HCT116 (cell line): Measurements from ENCODE around the gene ADARB1. TPM values are rescaled to one million over a fixed set of nuclear protein-coding genes. Genes with fewer than 3 reads are reported as not detected.

ENCODE experiments used
- ATAC-seq: fragments of 200-7000 bp; cut with Tn5 transposase; 2 replicates; pipeline ENCODE4 v1.9.1; 2020; ENCODE audit warnings: mild to moderate bottlenecking, moderate library complexity
- BruUV-seq: library from RNA; stranded (reverse); fragments of 400-500 nt; replicated peaks from 2 replicates; lab custom pipeline; 2021; lab: Mats Ljungman, UMichigan
- CTCF ChIA-PET: fragments of 300-600 bp; sonication (Branson Sonifier 250); formaldehyde crosslinking; loops from one replicate; lab custom pipeline; 2021; ENCODE audit warnings: antibody characterized with exemption; lab: Charles Lee
- POLR2A ChIA-PET: fragments of 300-600, 350-600 bp; sonication (Branson Sonifier 250); formaldehyde crosslinking; loops from one replicate; lab custom pipeline; 2021; ENCODE audit warnings: antibody characterized with exemption; lab: Charles Lee
- RAD21 ChIA-PET, 2 experiments: fragments of 300-600 bp; sonication (Branson Sonifier 250); formaldehyde crosslinking; loops; one replicate each; lab custom pipeline; 2023; ENCODE audit warnings: low total read pairs in 2 of 2; ENCODE audit not compliant: uncharacterized antibody in 2 of 2, unreplicated experiment in 2 of 2, low non-redundant PET in 1 of 2; lab: Charles Lee
- DNase-seq: peaks from one replicate; pipeline ENCODE4 v3.0.0-alpha.2; 2010; ENCODE audit warnings: low read depth, low spot score
- H2AFZ ChIP-seq: fragments of 200-600 bp; shearing (Covaris generic), sonication (generic); 2 replicates; pipeline ENCODE4 v1.6.1; 2017; ENCODE audit warnings: low read depth, mixed run types, mixed read lengths, antibody characterized with exemption, low read length; ENCODE audit not compliant: poor library complexity, severe bottlenecking
- H3K27ac ChIP-seq: 2 replicates; pipeline ENCODE4 v1.5.1; 2012; ENCODE audit warnings: low read depth, low read length
- H3K27me3 ChIP-seq: fragments of 200-600 bp; sonication (generic); 2 replicates; pipeline ENCODE4 v1.6.1; 2016; ENCODE audit warnings: mixed run types, low read length, mixed read lengths; ENCODE audit not compliant: insufficient read depth
- H3K36me3 ChIP-seq, 2 experiments: fragments of 200-500 bp in 1 of 2; fragments of 200-600 bp in 1 of 2; sonication (Bioruptor generic) in 1 of 2; sonication (generic) in 1 of 2; 2 replicates each; pipeline versions ENCODE4 v1.5.1 to v1.6.1; 2014 to 2016; ENCODE audit warnings: low read length in 2 of 2, inconsistent platforms in 1 of 2, mixed read lengths in 1 of 2, mixed run types in 1 of 2; ENCODE audit not compliant: insufficient read depth in 2 of 2, control insufficient read depth in 1 of 2
- H3K4me1 ChIP-seq, 2 experiments: fragments of 200-600 bp in 1 of 2; sonication (generic) in 1 of 2; 2 replicates each; pipeline versions ENCODE4 v1.5.1 to v1.6.1; 2012 to 2017; ENCODE audit warnings: low read length in 2 of 2, inconsistent platforms in 1 of 2, mild to moderate bottlenecking in 1 of 2, mixed read lengths in 1 of 2, mixed run types in 1 of 2, moderate library complexity in 1 of 2; ENCODE audit not compliant: insufficient read depth in 2 of 2, control insufficient read depth in 1 of 2
- H3K4me2 ChIP-seq: fragments of 200-600 bp; sonication (generic); 2 replicates; pipeline ENCODE4 v1.6.1; 2017; ENCODE audit warnings: mixed run types, low read length, mixed read lengths
- H3K4me3 ChIP-seq, 2 experiments: fragments of 200-600 bp in 1 of 2; sonication (generic) in 1 of 2; replicated peaks in 1 of 2; 2 replicates each; pipeline ENCODE4 v1.5.1; 2011 to 2016; ENCODE audit warnings: low read length in 2 of 2, control low read depth in 1 of 2, low read depth in 1 of 2, mild to moderate bottlenecking in 1 of 2, mixed read lengths in 1 of 2, mixed run types in 1 of 2
- H3K79me2 ChIP-seq: fragments of 200-600 bp; sonication (generic); 2 replicates; pipeline ENCODE4 v1.6.1; 2017; ENCODE audit warnings: mild to moderate bottlenecking, mixed run types, low read length, moderate library complexity, mixed read lengths; ENCODE audit not compliant: insufficient read depth
- H3K9ac ChIP-seq: fragments of 200-600 bp; sonication (generic); 2 replicates; pipeline ENCODE4 v1.6.1; 2016; ENCODE audit warnings: low read length, mixed read lengths
- H3K9me2 ChIP-seq: fragments of 200-600 bp; sonication (generic), shearing (Covaris generic); 2 replicates; pipeline ENCODE4 v1.6.1; 2017; ENCODE audit warnings: mixed run types, mild to moderate bottlenecking, moderate library complexity; ENCODE audit not compliant: insufficient read depth
- H3K9me3 ChIP-seq, 2 experiments: fragments of 200-500 bp in 1 of 2; fragments of 200-600 bp in 1 of 2; sonication (Bioruptor generic) in 1 of 2; sonication (generic) in 1 of 2; 2 replicates each; pipeline ENCODE4 v1.6.1; 2014 to 2017; ENCODE audit warnings: low read length in 2 of 2, mixed read lengths in 2 of 2, inconsistent platforms in 1 of 2, low read depth in 1 of 2, mild to moderate bottlenecking in 1 of 2, mixed run types in 1 of 2, moderate library complexity in 1 of 2; ENCODE audit not compliant: control insufficient read depth in 1 of 2, insufficient read depth in 1 of 2
- H4K20me1 ChIP-seq: fragments of 200-600 bp; sonication (generic), shearing (Covaris generic); 2 replicates; pipeline ENCODE4 v1.6.1; 2017; ENCODE audit warnings: mixed run types, mild to moderate bottlenecking, moderate library complexity; ENCODE audit not compliant: insufficient read depth
- ATF3 ChIP-seq: IDR thresholded peaks from 2 replicates; pipeline ENCODE4 v1.6.1; 2012
- CBX3 ChIP-seq: IDR thresholded peaks from 2 replicates; pipeline ENCODE4 v1.6.1; 2012; ENCODE audit warnings: low read depth
- CTCF ChIP-seq, 3 experiments: fragments of 200-600 bp in 1 of 3; sonication (generic) in 1 of 3; IDR thresholded peaks in 2 of 3; conservative IDR thresholded peaks in 1 of 3; 2 replicates each; pipeline ENCODE4 v1.5.1; 2012 to 2017; ENCODE audit warnings: low read depth in 2 of 3, low read length in 2 of 3, antibody characterized with exemption in 1 of 3, borderline replicate concordance in 1 of 3, control low read depth in 1 of 3, mild to moderate bottlenecking in 1 of 3, mixed read lengths in 1 of 3, mixed run types in 1 of 3, moderate library complexity in 1 of 3; ENCODE audit not compliant: insufficient read depth in 1 of 3
- EGR1 ChIP-seq: IDR thresholded peaks from 2 replicates; pipeline ENCODE4 v1.6.1; 2012; ENCODE audit warnings: low read depth
- ELF1 ChIP-seq: IDR thresholded peaks from 2 replicates; pipeline ENCODE4 v1.6.1; 2012; ENCODE audit warnings: low read depth, borderline replicate concordance
- FOSL1 ChIP-seq: IDR thresholded peaks from 2 replicates; pipeline ENCODE4 v1.6.1; 2012; ENCODE audit warnings: low read depth
- MAX ChIP-seq: IDR thresholded peaks from 2 replicates; pipeline ENCODE4 v1.6.1; 2012
- POLR2AphosphoS5 ChIP-seq: IDR thresholded peaks from 2 replicates; pipeline ENCODE4 v1.6.1; 2011; ENCODE audit warnings: mild to moderate bottlenecking, low read depth, low read length, moderate library complexity
- RAD21 ChIP-seq: IDR thresholded peaks from 2 replicates; pipeline ENCODE4 v1.6.1; 2012; ENCODE audit warnings: low read depth, mild to moderate bottlenecking
- REST ChIP-seq: IDR thresholded peaks from 2 replicates; pipeline ENCODE4 v1.6.1; 2012; ENCODE audit warnings: low read depth
- SIN3A ChIP-seq: IDR thresholded peaks from 2 replicates; pipeline ENCODE4 v1.6.1; 2012; ENCODE audit warnings: low read depth
- YY1 ChIP-seq: IDR thresholded peaks from 2 replicates; pipeline ENCODE4 v1.6.1; 2011; ENCODE audit warnings: low read length, low read depth, moderate library complexity, mild to moderate bottlenecking; ENCODE audit not compliant: insufficient replicate concordance; ENCODE audit errors: extremely low read depth
- ZNF274 ChIP-seq: fragments of 200-500 bp; sonication (Bioruptor generic); IDR thresholded peaks from 2 replicates; pipeline ENCODE4 v1.6.1; 2014; ENCODE audit warnings: mild to moderate bottlenecking, low read depth, low read length, inconsistent platforms
- intact Hi-C: fragments of 100-400 bp; cut with micrococcal nuclease; formaldehyde crosslinking; loops from 2 replicates; pipeline ENCODE4 v1.10.0; 2022
- total RNA-seq: library from RNA; stranded (reverse); gene quantifications from one replicate; pipeline ENCODE4 v1.2.1, GENCODE V29; 2021; ENCODE audit not compliant: unreplicated experiment

ADARB1 gene
- total RNA-seq, 1 experiment from 2014 or later = 13.5 TPM

GRCh38 chr21:45264146-45264911, 189.9 kb downstream of the ADARB1 start:
- CTCF ChIA-PET = no interaction called here
- POLR2A ChIA-PET = no interaction called here
- no peaks in the 10 kb centered on the region for H3K9me3 ChIP-seq

More at GRCh38 chr21:45264146-45264911, 189.9 kb downstream of the ADARB1 start:
- TF ChIP-seq YY1 (no peak), REST (no peak), POLR2AphosphoS5 (no peak), SIN3A (no peak), EGR1 (no peak), MAX (no peak), ATF3 (no peak), CTCF (IDR thresholded peaks at IDR 0.05 in 2 of 3, conservative IDR thresholded peaks at IDR 0.05 in 1 of 3; ENCODE audit: borderline replicate concordance in 1 of 3, insufficient read depth in 1 of 3, low read depth in 2 of 3, low read length in 2 of 3) (no peak), ZNF274 (no peak), ELF1 (no peak), FOSL1 (no peak), RAD21 (no peak), CBX3 (no peak)
- Histone ChIP-seq H3K4me3 (no peak overlapping the region), H2AFZ (no peak overlapping the region), H3K36me3 (peaks cover 4 to 9% of the 10 kb centered on the region in 2 experiments; a peak in 2 of 4 replicates), H3K27me3 (no peaks in the 10 kb centered on the region), H3K9ac (no peak overlapping the region), H3K4me1 (no peaks in the 10 kb centered on the region), H3K27ac (no peak overlapping the region), H3K79me2 (no peaks in the 10 kb centered on the region), H3K9me2 (no peaks in the 10 kb centered on the region), H3K4me2 (no peak overlapping the region), H4K20me1 (no peaks in the 10 kb centered on the region)
- DNase-seq (no peak), ATAC-seq (no peak)
- BruUV-seq = no TSS peak
- intact Hi-C loops = no loop called here
- RAD21 ChIA-PET = no interaction called here
